Tibial nerve (tissue), 4 donors: ENCODE data around the gene RASSF5. TPM values are rescaled to one million over a fixed set of nuclear protein-coding genes. Genes with fewer than 3 reads are reported as not detected.

Experiments
- DNase-seq, 2 donors: peaks; one replicate each; pipeline ENCODE4 v3.0.0-alpha.2; 2019; ENCODE audit warnings: low spot score in 2 of 2
- H3K27ac ChIP-seq, 4 donors: fragments of 200-600 bp; sonication (generic) in 3 of 4; one replicate each; pipeline ENCODE4 v1.5.1; 2017 to 2019; ENCODE audit warnings: mild to moderate bottlenecking in 1 of 4
- H3K27me3 ChIP-seq, 2 donors: fragments of 200-600 bp; sonication (generic) in 1 of 2; one replicate each; pipeline versions ENCODE4 v1.5.1 to v1.6.0; 2017 to 2019
- H3K36me3 ChIP-seq, 3 donors: fragments of 200-600 bp; sonication (generic); one replicate each; pipeline ENCODE4 v1.5.1; 2018 to 2019
- H3K4me1 ChIP-seq, 4 donors: fragments of 200-600 bp; sonication (generic) in 3 of 4; one replicate each; pipeline ENCODE4 v1.5.1; 2017 to 2019
- H3K4me3 ChIP-seq, 4 donors: fragments of 200-600 bp; sonication (generic) in 3 of 4; one replicate each; pipeline ENCODE4 v1.5.1; 2017 to 2019; ENCODE audit warnings: mild to moderate bottlenecking in 1 of 4, moderate library complexity in 1 of 4
- H3K9me3 ChIP-seq, 4 donors: fragments of 200-600 bp; sonication (generic) in 3 of 4; one replicate each; pipeline ENCODE4 v1.5.1; 2017 to 2019
- CTCF ChIP-seq, 5 experiments: fragments of 200-600 bp in 3 of 5; fragments of 450-650 bp in 2 of 5; sonication (generic) in 3 of 5; IDR thresholded peaks; one replicate each; pipeline ENCODE4 v1.5.1; 2016 to 2019; ENCODE audit warnings: antibody characterized with exemption in 5 of 5, mild to moderate bottlenecking in 3 of 5, moderate library complexity in 2 of 5
- EP300 ChIP-seq, 2 donors: sonication (generic); formaldehyde crosslinking; IDR thresholded peaks; one replicate each; pipeline ENCODE4 v1.6.1; 2017; ENCODE audit warnings: antibody characterized with exemption in 2 of 2, mild to moderate bottlenecking in 1 of 2
- POLR2A ChIP-seq, 2 donors: fragments of 450-650 bp; IDR thresholded peaks; one replicate each; pipeline ENCODE4 v1.6.1; 2017; ENCODE audit warnings: antibody characterized with exemption in 2 of 2, mild to moderate bottlenecking in 2 of 2, moderate library complexity in 2 of 2
- WGBS, 2 donors: methylation state at CpG; one replicate each; pipeline ENCODE4 v1.1.5; 2018; 5-methylcytosine and 5-hydroxymethylcytosine counted together
- total RNA-seq, 4 donors: library from RNA; depleted of rRNA; stranded (reverse); fragments of >200 nt; gene quantifications; one replicate each; pipeline ENCODE4 v1.1.0, GENCODE V29; 2016

RASSF5 gene
- total RNA-seq, 4 donors from 2014 or later = 24.0 to 32.9 (median 30.2) TPM

DNA sequence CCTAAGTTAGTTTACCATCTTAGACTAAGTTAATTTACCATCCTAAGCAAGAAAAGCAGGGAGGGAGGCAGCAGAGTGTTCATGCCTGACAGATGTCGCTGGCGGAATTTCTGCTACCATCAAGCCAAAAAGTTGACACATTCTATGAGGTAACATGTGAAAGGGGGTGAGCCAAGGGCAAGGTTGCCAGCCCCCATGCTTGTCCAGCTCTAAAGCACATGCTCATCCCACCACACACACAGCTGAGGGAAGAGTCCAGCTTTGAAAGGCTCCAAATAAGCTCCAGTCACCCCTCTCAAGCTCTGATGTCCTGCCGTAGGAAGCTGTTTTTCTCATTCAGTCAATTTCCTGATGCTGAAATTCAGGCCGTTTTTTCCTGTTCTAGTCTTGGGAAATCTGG, 58.7 kb downstream of the RASSF5 start:
- H3K27me3 ChIP-seq = no peaks in the 10 kb centered on the region
- no peak overlapping the region for H3K4me3 ChIP-seq
- H3K4me1 ChIP-seq = peaks cover 0 to 33% (median 5%) of the 10 kb centered on the region in 4 donors
- WGBS, 2 donors = 75 to 78% methylated on average over 4 of the region's 4 CpGs
- no peaks in the 10 kb centered on the region for H3K9me3 ChIP-seq
- TF ChIP-seq POLR2A (IDR thresholded peaks at IDR 0.05) = no peak
- TF ChIP-seq CTCF (IDR thresholded peaks at IDR 0.05) = no peak
- TF ChIP-seq EP300 (IDR thresholded peaks at IDR 0.05) = no peak
- DNase-seq = no peak
- H3K27ac ChIP-seq = no peak overlapping the region
- H3K36me3 ChIP-seq = no peaks in the 10 kb centered on the region

- no peaks in the 10 kb centered on the region for H3K36me3 ChIP-seq
- peaks cover 0 to 33% (median 5%) of the 10 kb centered on the region in 4 donors for H3K4me1 ChIP-seq
- no peak for DNase-seq
- no peaks in the 10 kb centered on the region for H3K9me3 ChIP-seq
- WGBS, 2 donors = 66 to 73% methylated on average over 4 of the region's 4 CpGs
- H3K4me3 ChIP-seq = no peak overlapping the region
- H3K27ac ChIP-seq = no peak overlapping the region
- H3K27me3 ChIP-seq = no peaks in the 10 kb centered on the region
- no peak for TF ChIP-seq EP300 (IDR thresholded peaks at IDR 0.05)
- no peak for TF ChIP-seq CTCF (IDR thresholded peaks at IDR 0.05)
- TF ChIP-seq POLR2A (IDR thresholded peaks at IDR 0.05) = no peak
Measured at GRCh38 chr1:206566999-206567398, 59.7 kb downstream of the RASSF5 start.

- no peaks in the 10 kb centered on the region for H3K27me3 ChIP-seq
- no peak for DNase-seq
- no peak overlapping the region for H3K4me3 ChIP-seq
- no peaks in the 10 kb centered on the region for H3K36me3 ChIP-seq
- H3K27ac ChIP-seq = no peak overlapping the region
- peaks cover 0 to 32% (median 3%) of the 10 kb centered on the region in 4 donors for H3K4me1 ChIP-seq
- TF ChIP-seq POLR2A (IDR thresholded peaks at IDR 0.05) = no peak
- no peak for TF ChIP-seq EP300 (IDR thresholded peaks at IDR 0.05)
- TF ChIP-seq CTCF (IDR thresholded peaks at IDR 0.05) = no peak
- 79 to 97% methylated on average over 8 to 10 of the region's 10 CpGs for WGBS, 2 donors
- no peaks in the 10 kb centered on the region for H3K9me3 ChIP-seq
Measured at GRCh38 chr1:206568256-206568655, 60.9 kb downstream of the RASSF5 start.

DNA sequence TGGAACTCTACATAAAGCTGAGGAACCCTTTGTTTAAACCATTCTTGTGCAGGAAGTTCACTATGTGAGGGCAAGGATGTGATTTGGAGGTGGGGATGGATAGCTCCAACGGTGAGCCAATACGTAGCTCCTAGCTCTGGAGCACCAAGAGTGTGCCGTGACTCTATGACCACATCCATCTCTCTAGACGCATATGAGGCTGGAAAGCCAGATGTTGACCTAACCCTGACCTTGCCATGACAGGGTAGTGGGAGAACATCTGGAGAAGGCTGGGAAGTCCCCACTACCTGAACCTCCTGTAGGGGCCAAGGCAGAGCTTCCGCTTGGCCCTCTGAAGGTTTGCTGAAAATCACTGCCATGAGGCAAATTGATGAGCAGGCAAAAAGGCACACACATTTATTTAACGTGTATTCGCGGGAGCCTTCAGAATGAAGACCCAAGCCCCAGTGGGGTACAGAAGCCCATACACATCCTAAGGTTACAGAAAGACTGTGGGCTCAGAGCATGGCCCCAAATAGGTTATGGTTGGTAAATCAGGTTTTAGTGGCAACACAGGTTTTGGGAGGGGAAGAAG, 61.5 kb downstream of the RASSF5 start:
- TF ChIP-seq CTCF (IDR thresholded peaks at IDR 0.05) = no peak
- no peak for TF ChIP-seq EP300 (IDR thresholded peaks at IDR 0.05)
- TF ChIP-seq POLR2A (IDR thresholded peaks at IDR 0.05) = no peak
- Histone ChIP-seq H3K9me3 (no peaks in the 10 kb centered on the region), H3K4me3 (no peak overlapping the region), H3K36me3 (no peaks in the 10 kb centered on the region), H3K4me1 (peaks cover 0 to 27% (median 2%) of the 10 kb centered on the region in 4 donors), H3K27ac (no peak overlapping the region), H3K27me3 (no peaks in the 10 kb centered on the region)
- DNase-seq = no peak
- 82 to 94% methylated on average over 8 of the region's 8 CpGs for WGBS, 2 donors

DNA sequence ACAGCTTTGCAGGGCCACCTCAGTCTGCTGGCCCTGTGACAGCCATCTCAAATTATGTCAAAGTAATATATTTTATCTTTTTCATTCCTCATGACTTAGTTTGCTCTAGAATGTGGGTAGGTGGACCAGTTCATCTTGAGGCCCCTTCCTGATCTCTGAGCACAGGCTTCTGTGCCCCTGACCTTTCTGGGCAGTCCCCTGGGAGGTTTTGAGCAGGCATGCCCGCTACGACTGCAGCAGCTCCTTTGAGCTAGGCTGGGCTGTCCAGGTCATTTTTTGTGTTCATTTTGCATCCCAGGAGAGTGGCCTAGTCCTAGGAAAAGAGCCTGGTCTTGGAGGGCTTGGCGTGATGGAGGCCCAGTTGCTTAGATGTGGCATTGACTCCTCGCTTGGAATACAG, 62.2 kb downstream of the RASSF5 start:
- Histone ChIP-seq H3K27ac (no peak overlapping the region), H3K36me3 (no peaks in the 10 kb centered on the region), H3K4me3 (no peak overlapping the region), H3K27me3 (no peaks in the 10 kb centered on the region), H3K4me1 (peaks cover 0 to 30% (median 4%) of the 10 kb centered on the region in 4 donors), H3K9me3 (no peaks in the 10 kb centered on the region)
- 78 to 84% methylated on average over 4 of the region's 4 CpGs for WGBS, 2 donors
- TF ChIP-seq POLR2A (IDR thresholded peaks at IDR 0.05) = no peak
- TF ChIP-seq CTCF (IDR thresholded peaks at IDR 0.05) = no peak
- no peak for TF ChIP-seq EP300 (IDR thresholded peaks at IDR 0.05)
- no peak for DNase-seq
